C1 segment of cervical spinal cord (tissue), 14 donors: ENCODE results near the gene RIT2.

Experiments
- DNase-seq, 14 donors: peaks; one replicate each; lab custom pipeline; 2025; lab: John Stamatoyannopoulos, UW

RIT2 gene

DNA sequence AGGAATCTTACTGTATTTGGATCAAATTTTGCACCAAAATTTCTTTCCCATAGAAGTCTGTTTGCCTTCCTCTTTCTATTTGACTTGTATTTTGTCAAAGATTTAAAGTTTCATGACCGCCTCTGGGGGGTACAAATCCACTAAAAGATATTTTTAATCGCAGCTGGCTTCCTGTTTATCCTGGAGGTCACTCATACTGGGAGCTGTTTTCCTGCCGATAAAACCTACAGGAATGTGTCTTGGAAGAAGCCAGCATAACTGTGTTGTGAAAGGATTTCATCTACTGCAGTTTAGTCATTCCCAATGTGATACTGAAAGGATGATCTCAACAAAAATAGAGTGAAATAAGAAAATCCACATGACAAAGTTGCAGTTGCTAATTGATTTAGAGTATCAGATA, 184.0 kb downstream of the RIT2 start:
- DNase-seq = peak in 1 of 14 donors; percentile 50

DNA sequence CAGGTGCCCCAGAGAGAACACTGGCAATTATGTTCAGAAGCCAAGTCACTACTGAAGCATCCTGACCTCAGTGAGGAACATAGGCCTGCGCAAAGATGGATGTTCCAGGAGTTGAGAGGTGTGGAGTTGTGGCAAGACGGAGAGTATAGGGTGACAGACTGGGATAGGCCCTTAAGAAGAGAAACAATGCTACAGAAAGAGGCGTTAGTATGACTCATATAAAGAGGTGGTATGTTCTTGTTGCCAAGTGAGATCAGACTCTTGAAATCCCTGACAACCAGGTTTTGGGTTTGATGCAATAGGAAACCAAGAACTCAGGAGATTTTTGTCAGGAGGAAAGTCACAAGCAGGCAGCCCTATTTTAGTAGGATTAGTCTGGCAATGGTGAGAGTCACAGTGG, 185.6 kb downstream of the RIT2 start:
- DNase-seq = no peak

DNA sequence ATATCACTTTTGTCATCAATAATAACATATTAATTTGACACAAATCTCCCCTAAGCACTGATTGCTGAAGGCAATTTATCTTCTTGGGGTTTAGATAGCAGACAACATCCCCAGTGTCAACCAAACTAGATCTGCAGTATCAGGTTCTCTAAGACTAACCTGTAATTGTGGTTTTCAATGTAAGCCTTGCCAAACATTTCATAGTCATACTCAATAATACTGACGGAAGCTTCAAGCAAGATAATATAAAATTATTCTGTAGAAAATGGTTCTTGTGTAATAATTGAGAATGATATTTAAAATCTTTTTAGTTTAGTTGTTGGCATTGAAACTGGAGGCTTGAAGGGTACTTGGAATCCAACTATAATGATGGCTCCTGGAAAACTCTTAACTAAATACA, 186.3 kb downstream of the RIT2 start:
- DNase-seq = no peak

DNA sequence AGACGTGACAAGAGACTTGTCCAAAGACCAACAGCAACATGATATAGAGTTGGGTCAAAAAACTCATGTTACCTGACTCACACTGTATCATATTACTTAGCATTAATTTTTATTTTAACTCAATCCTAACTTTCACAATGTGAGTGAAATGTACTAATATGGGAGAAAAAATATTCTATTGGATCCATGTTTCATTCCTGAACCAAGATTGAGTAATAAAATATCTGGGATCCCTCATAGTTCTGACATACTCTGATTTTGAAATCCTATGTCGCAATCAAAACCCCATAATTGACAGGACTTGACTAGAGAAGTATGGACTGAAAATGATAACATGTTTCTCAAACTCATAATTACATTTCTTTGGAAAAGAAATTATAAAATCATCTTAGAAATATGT, 190.4 kb downstream of the RIT2 start:
- DNase-seq = no peak

DNA sequence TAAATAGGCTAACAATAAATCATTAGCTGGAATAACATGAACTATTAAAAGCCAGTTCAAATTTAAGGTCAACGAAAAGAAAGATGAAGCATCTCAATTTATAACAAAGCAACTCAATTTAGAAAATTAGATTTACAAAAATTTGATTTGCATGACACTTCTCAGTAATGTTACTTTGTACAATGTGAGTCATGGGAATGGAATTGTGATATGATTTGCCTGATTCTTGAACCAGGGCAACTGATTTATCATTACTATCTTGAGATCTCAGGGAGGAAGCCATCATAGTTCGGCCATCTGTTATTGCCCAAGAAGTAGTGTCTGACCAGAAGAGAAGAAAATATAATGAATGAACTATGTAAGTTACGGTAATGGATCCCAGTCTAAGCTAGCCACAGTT, 193.1 kb downstream of the RIT2 start:
- DNase-seq = no peak

DNA sequence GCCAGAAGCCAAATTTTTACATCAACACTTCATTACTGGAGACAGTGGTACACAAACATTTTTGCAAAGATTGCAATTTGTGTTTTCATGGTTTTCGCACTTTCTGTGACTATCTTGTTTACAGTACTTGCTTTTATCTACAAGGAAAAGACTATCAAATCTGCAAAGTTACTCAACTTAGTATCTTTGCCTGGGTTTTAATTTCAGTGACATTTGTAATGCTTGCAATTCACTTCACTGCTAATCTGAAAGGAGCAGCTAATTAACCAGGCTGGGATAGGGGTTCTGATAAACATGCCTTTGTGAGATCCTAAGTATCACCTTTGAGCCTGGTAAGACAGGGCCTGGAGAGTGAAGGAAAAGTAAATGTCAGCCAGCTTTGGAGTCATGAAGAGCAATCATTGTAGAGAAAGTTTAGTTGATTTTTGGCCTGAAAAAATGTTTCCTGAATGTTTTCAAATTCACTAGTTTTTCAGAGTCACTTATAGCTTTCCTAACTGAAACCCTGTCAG, 194.2 kb downstream of the RIT2 start:
- DNase-seq = no peak

DNA sequence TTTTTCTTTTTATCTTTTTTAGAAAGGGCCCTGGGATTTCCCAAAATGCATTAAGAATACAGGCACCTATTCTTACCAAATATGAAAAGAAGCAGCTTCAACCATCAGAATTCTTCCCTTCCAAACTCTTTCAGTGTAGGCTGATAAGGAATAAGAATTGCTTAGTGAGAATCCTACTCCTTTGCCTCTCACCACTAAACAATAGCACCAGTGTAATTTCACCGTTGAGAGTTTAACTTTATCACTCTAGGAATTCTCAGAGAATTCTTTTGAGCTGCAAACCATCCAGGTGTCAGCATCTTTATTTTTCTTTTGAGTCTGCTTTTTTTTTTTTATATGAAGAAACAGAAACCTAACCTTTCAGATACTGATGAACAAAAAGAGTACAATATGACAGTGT, 194.9 kb downstream of the RIT2 start:
- no peak for DNase-seq

DNA sequence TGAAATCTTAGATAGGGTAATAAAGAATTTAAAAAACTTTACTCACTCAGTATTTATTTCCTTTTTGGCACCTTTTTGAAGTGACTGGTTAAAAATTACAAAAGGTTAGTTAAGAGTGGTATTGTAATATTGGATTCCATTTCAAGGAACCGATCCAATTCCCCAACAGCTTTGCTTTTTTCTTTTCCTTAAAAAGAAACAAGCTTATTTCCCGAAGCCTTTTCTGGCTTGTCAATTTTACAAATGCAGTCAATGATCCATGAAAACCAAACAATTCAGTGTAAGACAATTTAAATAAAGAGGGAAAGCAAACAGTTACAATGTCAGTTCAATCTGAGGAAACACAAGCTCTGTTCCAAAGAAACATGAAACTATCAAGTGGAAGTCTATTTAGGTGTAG, 200.2 kb downstream of the RIT2 start:
- DNase-seq = no peak

DNA sequence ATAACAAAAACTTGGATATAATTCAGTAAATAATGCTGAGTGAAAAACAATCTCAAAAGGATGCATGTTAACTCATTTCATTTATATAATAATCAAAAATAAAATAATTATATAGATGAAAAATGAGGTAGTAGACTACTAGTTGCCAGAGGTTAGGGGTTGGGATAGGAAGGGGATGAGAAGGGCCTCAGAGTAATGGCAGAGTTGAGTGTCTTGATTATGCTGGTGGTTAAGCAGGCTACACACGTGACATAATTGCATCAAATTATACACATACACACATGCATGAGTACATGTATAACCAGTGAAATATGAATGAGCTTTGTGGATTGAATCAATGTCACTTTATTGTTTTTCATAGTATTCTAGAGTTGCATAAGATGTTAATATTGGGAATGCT, 201.0 kb downstream of the RIT2 start:
- DNase-seq = no peak

DNA sequence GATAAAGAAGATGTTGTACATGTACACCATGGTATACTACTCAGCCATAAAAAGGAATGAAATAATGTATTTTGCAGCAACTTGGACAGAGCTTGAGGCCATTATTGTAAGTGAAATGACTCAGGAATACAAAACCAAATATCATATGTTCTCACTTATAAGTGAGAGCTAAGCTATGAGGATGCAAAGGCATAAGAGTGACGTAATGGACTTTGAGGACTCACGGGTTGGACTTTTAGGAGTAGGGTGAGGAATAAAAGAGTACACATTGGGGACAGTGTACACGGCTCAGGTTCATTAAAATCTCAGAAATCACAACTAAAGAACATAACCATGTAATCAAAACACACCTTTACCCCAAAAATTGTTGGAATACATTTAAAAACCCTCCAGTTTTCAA, 206.4 kb downstream of the RIT2 start:
- no peak for DNase-seq

DNA sequence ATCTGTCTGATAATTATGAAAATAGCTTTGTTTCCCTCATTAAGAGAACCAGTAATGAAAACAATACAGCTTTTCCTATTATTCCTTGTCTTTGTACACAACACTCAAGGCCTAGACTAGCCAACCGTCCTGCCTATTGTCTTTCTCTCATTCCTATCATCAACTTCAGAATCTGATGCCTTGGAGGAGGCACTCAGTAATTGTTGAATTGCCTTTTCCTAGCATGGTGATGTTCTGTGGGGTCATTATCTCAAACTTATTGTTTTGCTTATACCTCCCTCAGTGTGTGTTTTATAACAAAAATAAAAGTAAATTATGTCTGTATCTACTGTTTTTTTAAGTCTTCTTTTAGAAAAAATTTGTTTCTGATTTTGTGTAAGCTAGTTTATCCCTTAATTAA, 208.7 kb downstream of the RIT2 start:
- no peak for DNase-seq

DNA sequence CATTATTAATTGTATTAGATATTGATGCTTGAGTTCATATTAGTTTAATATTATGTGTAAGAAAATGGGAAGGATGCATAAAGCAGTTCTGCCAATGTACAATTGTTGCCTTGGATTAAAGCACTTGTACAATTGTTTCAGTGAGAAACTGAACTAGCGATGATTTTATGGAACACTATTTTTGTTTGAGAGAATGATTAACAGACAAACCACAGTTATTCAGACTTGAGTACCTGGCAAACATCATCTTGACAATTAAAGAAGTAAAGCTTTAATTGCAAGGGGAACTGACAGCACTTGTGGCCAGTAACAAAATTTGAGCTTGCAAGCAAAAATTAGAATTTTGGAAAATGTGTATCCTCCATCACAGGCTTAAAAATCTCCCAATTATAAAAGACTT, 214.3 kb downstream of the RIT2 start:
- no peak for DNase-seq

DNA sequence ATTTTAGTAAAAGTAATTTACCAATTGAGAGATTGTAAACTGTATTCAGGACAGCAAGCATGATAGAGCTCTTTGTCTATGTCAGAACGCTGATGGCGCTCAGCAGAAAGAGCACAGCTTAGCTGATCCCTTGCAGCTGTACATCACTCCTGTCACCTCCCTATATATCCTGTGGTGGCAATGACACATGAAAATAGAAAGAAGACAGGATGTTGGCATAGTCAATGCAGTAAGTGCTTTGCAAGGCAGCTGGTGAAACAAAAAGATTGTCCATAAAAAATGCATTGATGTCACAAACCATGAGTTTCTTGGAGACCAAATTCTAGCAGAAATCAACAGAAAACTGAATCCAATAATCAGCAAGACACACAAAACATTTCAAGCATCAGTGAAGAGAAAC, 221.5 kb downstream of the RIT2 start:
- DNase-seq = no peak

DNA sequence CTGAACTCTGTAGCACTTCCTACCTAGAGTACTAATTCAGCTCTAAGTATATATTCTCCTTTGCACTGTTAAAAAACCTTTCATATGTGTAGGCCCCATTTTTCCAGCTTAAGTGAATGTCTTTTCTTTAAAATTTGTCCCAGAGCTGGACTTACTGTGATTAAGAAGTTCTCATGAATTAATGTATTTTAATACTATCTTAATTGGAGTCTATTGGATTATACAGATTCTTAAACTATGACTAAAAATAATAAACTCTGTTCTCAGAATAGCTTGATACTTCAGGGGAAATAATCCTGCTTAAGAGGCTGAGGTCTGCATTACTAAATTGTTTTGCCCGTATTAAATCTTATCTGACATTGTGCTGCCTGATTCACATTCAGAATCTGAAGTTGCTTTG, 223.3 kb downstream of the RIT2 start:
- no peak for DNase-seq

DNA sequence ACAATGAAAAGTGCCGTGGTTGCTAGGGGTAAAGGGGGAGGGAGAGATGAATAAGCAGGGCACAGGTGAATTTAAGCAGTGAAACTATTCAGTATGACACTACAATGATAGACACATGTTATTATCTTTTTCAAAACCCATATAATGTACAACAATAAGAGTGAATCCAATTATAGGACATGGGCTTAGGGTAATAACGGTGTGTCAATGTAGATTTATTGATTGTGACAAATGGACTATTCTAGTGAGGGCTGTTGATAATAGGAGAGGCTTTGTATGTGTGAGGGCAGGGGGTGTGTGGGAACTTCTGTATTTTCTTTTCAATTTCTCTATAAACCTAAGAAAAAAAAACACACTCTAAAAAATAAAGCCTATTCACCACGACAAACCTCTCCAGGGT, 223.8 kb downstream of the RIT2 start:
- no peak for DNase-seq

DNA sequence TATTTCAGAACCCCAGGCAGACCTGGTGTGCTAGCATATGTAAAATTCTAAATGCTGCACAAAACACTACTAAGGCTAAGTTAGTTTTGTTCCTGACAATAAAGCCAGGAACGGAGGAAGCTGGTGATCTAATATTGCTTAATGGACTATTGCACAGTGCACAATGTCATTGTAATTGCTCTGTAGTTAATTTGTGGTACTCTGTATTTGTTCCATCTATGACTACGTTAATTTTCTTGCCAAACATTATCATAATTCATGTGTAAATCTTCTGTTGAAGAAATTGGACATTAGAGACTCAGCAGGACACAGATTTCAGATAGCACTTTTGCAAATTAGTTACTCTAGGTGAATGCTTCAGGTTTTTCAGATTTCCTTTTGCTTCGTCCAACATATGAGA, 232.3 kb downstream of the RIT2 start:
- no peak for DNase-seq

DNA sequence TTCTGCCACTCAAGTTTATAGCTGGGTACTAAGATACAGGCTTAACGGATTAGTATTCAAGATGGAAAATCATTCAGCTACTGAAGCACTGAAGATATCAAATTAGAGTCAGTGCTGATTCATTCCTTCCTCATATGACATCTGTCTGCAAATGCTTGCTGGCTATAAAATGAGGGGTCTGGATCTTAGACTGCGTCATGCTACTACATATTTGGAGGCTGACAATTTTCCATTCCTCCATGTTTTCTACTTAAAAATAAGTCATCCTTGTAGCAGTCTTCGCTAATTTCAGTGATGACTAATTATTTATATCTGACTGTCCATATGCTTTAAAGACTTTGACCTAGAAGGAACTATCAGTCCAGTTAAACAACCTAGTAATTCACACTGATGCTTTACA, 233.4 kb downstream of the RIT2 start:
- DNase-seq = no peak

DNA sequence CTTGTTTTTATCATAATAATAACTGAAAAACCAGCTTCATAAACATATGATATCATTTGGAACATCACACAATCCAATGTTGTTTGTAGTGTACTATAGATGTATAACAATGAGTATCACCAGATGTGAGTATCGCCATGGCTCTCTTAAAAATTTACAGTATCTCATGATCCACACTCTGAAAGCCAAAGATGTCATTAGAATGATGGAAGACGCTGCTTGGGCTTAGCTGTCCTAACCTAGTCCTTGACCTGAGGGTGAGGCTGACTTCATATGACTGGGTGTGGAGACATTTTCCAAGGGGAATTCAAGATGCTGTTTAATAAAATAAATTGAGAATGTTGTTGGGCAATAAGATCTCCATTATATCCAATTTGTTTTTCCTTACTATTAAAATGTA, 242.6 kb downstream of the RIT2 start:
- no peak for DNase-seq

DNA sequence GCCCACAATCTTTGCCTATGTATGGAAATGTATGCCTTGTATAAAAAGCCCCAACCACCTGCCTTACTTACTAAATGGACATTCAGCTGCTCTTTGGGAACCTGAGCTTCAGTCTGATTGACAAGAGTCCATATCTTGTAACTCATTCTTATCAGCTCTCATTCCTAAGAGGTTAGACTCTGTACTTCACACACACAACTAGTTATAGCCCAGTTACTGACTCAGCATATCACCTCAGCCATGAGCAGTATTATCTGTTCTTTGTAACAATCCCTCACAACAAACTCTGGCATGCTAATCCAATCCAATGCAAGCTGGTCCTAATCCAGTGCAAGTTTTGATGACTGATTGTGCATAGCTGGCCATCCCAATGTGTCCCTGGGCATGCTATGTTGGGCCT, 250.6 kb downstream of the RIT2 start:
- no peak for DNase-seq

DNA sequence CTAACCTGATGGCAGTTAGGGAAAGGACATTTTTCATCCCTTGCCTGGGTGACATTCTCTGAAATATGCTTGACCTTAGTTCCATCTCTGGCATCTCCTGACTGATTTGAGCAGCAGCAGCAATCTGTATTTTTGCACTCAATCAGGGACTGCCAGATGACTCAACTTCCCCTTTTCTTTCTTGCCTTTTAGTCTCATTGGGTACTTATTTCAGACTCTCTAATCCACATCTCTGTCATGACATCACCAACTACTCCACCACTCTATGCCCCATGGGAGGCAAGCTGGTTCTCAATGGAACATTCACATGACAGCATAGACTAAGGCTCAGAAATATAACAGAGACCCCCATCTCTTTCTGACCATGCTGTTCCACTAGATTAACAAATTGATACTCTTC, 254.2 kb downstream of the RIT2 start:
- DNase-seq = no peak

DNA sequence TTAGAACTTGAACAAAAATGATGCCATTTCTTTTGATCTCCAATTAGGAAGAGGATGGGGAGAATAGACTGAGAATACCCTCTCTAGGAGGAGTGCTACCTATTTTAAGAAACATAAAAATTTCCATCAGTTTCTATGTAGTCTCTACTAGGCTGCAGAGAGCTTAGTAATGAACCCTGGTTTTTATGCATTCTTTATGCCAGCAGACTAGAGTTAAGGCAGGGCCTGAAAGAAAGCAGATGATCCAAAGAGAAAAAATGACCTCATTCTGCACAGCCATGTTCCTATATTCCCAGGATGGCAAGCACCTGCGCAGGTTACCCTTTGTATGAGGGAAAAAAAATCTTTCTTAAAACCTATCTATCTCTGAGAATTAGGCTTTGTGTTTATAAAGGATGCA, 254.9 kb downstream of the RIT2 start:
- DNase-seq = no peak

DNA sequence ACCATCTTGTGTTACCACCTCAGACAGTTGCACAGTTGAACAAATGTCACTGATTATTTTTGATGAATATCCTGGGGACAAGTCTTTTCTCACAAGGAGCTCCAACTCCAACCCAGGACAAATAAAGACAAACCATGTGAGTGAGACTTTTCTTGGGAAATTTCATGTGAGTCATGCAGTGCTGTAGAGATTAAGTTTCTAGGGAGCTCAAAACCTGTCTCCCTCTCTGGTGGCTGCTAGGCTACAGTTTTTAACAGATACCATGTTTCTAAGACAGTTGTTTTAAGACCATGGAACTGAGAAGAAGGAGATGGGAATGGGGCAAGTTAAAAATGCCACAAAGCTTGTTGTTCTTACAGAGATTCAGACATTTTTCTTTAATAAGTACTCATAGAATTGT, 255.5 kb downstream of the RIT2 start:
- no peak for DNase-seq

DNA sequence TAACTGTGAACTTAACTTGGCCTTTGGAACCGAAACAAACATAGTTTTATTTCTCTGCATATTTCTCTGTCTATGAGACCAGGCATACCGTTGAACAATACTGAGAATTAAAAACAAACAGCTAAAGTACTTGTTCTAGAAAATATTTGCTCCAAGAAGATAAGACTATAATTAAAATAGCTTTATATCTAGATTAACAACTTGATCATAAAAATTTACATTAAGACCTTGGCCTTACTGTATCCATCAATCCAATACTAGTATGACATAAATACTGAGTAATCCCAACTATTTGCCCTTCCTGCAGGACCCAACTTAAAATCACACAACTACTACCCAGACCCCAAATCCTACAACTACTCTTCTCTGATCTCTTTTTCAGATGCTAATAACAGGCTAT, 260.9 kb downstream of the RIT2 start:
- DNase-seq = no peak

DNA sequence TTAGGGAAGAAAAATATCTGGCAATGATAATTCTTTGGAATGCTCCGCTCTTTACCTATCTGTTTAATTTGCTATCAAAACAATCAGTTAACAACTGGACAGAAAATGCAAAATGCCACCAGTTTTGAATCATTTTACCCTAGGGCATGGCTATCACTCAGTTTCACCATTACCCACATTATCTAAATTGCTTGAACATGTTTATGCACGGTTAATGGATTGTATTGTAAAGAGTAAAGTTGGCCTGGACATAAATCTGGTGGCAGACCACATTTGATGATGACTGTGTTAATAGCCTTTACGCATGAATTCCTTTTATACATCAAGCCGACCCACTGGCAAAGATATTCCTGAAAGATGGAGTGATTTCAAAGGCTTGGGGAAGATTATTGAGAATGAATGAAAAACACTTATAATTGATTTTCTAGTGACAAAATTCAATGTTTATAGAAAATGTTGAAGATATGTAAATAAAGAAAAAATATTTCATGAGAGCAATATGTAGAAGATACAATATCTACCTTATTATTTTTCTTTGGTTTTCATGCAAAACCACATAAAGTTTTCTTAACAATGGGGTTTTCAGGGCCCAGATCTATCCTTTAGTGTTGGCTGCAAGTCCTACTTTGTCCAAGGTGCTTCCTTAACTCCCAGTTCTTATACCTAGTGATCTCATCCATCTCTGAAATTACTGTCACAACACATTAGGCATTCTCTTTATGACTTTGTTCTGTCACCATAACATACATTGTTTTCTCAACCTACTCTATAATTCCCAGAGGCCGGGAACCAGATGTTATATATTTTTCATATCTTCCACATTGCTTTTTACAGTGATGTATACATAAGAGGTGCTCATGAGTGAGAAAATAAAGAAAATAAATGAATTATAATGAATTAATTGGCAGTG, 265.1 kb downstream of the RIT2 start:
- no peak for DNase-seq
